ENCODE measurements around the gene RLN3. TPM values are rescaled to one million over a fixed set of nuclear protein-coding genes. Genes with fewer than 3 reads are reported as not detected.

Gene RLN3
- total RNA-seq, 1 donor from 2014 or later, result not detected

DNA sequence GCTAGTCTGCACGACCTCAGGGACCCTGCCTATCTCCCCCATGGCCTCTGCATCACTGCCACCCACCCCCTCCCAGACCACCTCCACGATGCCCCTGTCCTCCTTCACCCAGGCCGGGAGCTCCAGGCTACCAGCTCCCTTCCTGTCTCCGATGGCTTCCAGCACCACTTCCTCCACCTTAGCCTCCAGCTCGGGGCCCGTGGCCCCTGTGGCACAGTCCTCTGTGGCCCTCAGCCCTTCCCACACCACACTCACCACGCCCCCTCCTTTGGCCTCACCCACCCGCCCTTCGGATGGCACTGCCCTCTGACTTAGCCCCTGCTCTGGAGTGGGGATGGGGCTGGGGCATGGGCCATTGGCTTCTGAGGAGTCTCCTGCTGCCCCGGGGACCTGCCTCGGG is 26.8 kb downstream of the RLN3 start:
- H3K4me3 Mint-ChIP-seq, result no peak overlapping the region

DNA sequence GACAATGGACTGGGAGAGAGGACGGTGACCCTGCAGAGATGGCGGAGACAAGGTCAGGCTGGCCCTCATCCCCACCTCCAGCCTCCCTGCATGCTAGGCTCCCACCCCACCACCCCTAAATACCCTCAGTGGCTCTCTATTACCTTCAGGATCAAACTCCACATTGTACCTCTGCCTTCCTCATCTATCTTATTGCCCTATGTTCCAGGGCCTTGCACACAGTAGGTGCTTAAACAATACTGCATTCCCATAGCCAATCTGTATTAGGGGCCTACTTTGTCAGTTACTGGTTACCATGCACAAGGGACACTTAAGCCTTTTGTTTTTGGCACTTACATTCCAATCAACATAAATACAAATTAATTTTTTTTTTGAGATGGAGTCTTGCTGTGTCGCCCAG is 27.4 kb downstream of the RLN3 start:
- Mint-ChIP-seq H3K36me3 (no peaks in the 10 kb centered on the region), H3K27me3 (peaks cover 38% of the 10 kb centered on the region), H3K4me3 (no peak overlapping the region), H3K9me3 (no peaks in the 10 kb centered on the region), H3K4me1 (ENCODE audit: unreplicated experiment) (peaks cover 5% of the 10 kb centered on the region), H3K27ac (no peak overlapping the region)
- no peak for DNase-seq (ENCODE audit: extremely low spot score, unreplicated experiment)
- TF ChIP-seq, protein P1, sequence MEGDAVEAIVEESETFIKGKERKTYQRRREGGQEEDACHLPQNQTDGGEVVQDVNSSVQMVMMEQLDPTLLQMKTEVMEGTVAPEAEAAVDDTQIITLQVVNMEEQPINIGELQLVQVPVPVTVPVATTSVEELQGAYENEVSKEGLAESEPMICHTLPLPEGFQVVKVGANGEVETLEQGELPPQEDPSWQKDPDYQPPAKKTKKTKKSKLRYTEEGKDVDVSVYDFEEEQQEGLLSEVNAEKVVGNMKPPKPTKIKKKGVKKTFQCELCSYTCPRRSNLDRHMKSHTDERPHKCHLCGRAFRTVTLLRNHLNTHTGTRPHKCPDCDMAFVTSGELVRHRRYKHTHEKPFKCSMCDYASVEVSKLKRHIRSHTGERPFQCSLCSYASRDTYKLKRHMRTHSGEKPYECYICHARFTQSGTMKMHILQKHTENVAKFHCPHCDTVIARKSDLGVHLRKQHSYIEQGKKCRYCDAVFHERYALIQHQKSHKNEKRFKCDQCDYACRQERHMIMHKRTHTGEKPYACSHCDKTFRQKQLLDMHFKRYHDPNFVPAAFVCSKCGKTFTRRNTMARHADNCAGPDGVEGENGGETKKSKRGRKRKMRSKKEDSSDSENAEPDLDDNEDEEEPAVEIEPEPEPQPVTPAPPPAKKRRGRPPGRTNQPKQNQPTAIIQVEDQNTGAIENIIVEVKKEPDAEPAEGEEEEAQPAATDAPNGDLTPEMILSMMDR (conservative IDR thresholded peaks at IDR 0.05), result no peak

More for the DNA sequence above, 26.8 kb downstream of the RLN3 start:
- peaks cover 2% of the 10 kb centered on the region for H3K4me1 Mint-ChIP-seq (ENCODE audit: unreplicated experiment)
- TF ChIP-seq, protein P1 (conservative IDR thresholded peaks at IDR 0.05), result no peak
- no peak overlapping the region for H3K27ac Mint-ChIP-seq
- no peak for DNase-seq (ENCODE audit: extremely low spot score, unreplicated experiment)
- no peaks in the 10 kb centered on the region for H3K36me3 Mint-ChIP-seq
- H3K9me3 Mint-ChIP-seq, result no peaks in the 10 kb centered on the region
- H3K27me3 Mint-ChIP-seq, result peaks cover 31% of the 10 kb centered on the region

DNA sequence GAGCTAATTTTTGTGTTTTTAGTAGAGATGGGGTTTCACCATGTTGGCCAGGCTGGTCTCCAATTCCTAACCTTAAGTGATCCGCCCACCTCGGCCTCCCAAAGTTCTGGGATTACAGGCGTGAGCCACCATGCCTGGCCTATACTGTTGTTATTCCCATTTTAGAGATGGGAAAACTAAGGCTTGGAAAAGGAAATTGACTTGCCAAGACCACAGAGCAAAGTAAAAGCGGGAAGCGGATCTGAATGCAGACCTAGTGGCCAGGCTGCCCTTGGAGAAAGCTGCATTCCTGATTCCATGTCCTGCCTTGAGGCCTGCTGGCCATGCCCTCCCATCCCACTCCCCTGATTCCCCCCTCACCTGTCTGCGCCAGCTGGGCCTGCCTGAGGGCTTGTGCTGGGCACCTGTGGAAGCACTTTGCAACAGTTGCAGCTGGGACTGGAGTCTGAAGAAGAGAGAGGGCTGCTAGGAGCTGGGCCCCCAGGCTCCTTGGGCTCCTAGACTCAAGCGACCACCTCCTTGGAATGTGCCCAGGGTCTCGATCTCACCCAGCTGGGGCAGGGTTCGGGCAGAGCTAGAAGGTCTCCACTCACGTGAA is 28.2 kb downstream of the RLN3 start:
- peaks cover 5% of the 10 kb centered on the region for H3K4me1 Mint-ChIP-seq (ENCODE audit: unreplicated experiment)
- no peak overlapping the region for H3K27ac Mint-ChIP-seq
- peaks cover 39% of the 10 kb centered on the region for H3K27me3 Mint-ChIP-seq
- TF ChIP-seq, protein P1 (conservative IDR thresholded peaks at IDR 0.05), result no peak
- DNase-seq (ENCODE audit: extremely low spot score, unreplicated experiment), result no peak
- H3K36me3 Mint-ChIP-seq, result no peaks in the 10 kb centered on the region
- H3K9me3 Mint-ChIP-seq, result no peaks in the 10 kb centered on the region
- H3K4me3 Mint-ChIP-seq, result no peak overlapping the region

DNA sequence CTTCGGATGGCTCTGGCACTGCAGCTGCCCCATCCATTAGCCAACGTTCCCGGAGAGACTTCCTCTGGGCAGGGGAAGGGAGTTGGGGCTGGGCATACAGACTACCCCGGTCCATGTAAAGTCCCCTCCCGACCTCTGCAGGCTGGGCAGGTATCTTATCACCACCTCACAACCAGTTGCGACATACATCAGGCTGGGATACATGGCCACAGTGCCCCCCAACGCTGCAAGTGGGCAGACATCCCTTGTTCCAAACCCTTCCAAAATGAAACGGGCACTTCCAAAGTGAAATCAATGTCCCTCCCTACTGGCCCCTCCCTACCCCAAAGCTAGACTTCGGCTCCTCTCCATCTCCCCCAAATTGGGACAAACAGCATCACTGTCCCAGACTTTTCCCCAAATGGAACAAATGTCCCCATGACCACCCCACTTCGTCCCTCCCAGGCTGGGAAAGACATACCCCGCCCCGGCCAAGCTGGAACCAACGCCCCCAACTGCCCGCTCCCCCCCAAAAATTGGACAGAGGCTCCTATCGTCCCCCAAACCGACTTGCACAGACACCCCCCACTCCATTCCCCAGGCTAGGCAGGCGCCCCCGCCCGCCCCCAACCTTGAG is 28.9 kb downstream of the RLN3 start:
- Mint-ChIP-seq H3K9me3 (no peaks in the 10 kb centered on the region), H3K4me3 (peak overlapping the region; percentile 77), H3K4me1 (ENCODE audit: unreplicated experiment) (peaks cover 5% of the 10 kb centered on the region), H3K36me3 (no peaks in the 10 kb centered on the region), H3K27me3 (peaks cover 42% of the 10 kb centered on the region), H3K27ac (no peak overlapping the region)
- DNase-seq (ENCODE audit: extremely low spot score, unreplicated experiment), result no peak
- TF ChIP-seq, protein P1 (conservative IDR thresholded peaks at IDR 0.05), result no peak

DNA sequence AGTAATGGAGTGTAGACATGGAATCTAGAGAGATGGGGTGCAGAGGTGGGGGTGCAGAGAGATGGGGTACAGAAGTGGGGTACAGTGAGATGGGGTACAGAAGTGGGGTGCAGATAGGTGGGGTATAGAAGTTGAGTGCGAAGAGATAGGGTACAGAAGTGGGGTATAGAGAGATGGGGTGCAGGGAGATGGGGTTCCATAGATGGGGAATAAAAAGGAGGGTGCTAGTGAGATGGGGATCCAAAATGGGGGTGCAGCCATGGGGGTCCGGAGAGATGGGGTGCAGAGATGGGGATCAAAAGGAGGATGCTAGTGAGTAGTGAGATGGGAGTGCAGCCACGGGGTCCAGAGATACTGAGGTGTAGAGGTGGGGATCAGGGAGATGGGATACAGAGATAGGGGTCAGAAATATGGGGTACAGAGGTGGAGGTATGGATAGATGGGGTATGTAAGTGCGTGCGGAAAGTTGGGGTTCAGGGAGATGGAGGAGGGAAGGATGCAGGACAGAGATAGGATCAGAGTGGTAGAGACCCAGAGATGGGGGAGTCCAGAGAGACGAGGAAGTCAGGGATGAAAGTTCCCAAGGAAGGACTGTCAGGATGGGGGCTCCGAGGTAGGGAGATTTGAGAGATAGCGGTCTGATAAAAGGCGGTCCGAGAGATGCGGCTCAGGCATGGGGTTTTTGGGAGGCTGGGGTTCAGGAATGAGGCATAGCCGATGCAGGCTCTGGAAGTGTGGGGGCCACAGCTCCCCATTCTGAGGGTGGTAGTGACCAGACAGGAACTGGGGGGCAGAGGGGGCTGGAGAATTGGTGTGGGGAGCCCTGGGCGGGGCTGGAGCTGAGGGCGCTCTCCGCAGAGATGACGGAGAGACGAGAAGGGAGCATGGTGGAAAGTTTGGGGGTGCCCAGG is 30.5 kb downstream of the RLN3 start:
- no peak for DNase-seq (ENCODE audit: extremely low spot score, unreplicated experiment)
- TF ChIP-seq, protein P1 (conservative IDR thresholded peaks at IDR 0.05), result no peak
- Mint-ChIP-seq H3K36me3 (no peaks in the 10 kb centered on the region), H3K9me3 (no peaks in the 10 kb centered on the region), H3K27ac (peak overlapping the region; percentile 37), H3K4me1 (ENCODE audit: unreplicated experiment) (peaks cover 5% of the 10 kb centered on the region), H3K4me3 (peak overlapping the region; percentile 54), H3K27me3 (peaks cover 42% of the 10 kb centered on the region)
